PC-3 (cell line): ENCODE data around the gene CPEB3.

Experiments used
- CTCF ChIP-seq: fragments of 300-600 bp; sonication (generic); conservative IDR thresholded peaks from 2 replicates; pipeline ENCODE4 v1.5.1; 2017; ENCODE audit warnings: antibody characterized with exemption, low read depth, mild to moderate bottlenecking, low read length
- EZH2phosphoT487 ChIP-seq: fragments of 300-600 bp; sonication (generic); IDR thresholded peaks from 2 replicates; pipeline ENCODE4 v1.6.1; 2018; ENCODE audit warnings: mild to moderate bottlenecking, antibody characterized with exemption, low read length, borderline replicate concordance

GRCh38 chr10:92126100-92126650 is 164.7 kb downstream of the CPEB3 start:
- TF ChIP-seq CTCF (no peak), EZH2phosphoT487 (no peak)
